ENCODE results near the gene VAV2. TPM values are rescaled to one million over a fixed set of nuclear protein-coding genes. Genes with fewer than 3 reads are reported as not detected.

VAV2 gene
- total RNA-seq, 1 experiment from 2014 or later = 24.7 TPM

DNA sequence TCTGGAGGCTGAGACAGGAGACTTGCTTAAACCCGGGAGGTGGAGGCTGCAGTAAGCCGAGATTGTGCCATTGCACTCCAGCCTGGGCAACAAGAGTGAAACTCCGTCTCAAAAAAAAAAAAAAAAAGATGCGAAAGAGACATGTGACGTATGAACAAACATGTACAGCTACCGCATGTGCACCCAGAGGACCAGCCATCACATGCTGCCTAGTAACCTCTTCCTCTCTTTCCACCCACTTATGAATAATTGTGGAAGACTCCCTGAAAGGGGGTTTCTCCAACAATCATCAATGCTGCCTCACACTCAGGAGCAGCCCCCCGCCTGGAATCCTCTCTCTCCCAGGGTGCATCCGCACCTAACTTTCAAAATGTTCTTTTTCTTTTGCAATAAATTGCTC lies 256.2 kb downstream of the VAV2 start:
- no peaks in the 10 kb centered on the region for H3K36me3 ChIP-seq (ENCODE audit: control insufficient read depth, insufficient read depth, low read length)
- in situ Hi-C loops (cut with HindIII; ENCODE audit: low pct_unique_long_range_greater_than_20kb, low sequenced_read_pairs) (no loop called here), intact Hi-C loops (cut with micrococcal nuclease; ENCODE audit: unreplicated experiment) (no loop called here)
- no peak for ATAC-seq
- H3K27ac ChIP-seq (ENCODE audit: low read length) = no peak overlapping the region
- POLR2A ChIA-PET = no interaction called here
- no peak overlapping the region for H3K4me3 ChIP-seq (ENCODE audit: low read depth in 2 of 2, low read length in 2 of 2)
- no peak for DNase-seq (ENCODE audit: low read depth, low spot score)
- no peaks in the 10 kb centered on the region for H3K27me3 ChIP-seq (ENCODE audit: control insufficient read depth, insufficient read depth, low read length)
- no peaks in the 10 kb centered on the region for H3K4me1 ChIP-seq (ENCODE audit: control insufficient read depth, insufficient read depth, low read length)
- TF ChIP-seq SIN3A (IDR thresholded peaks at IDR 0.05; ENCODE audit: borderline replicate concordance, insufficient read depth, low read depth, low read length) (no peak), TCF7L2 (IDR thresholded peaks at IDR 0.05; ENCODE audit: low read depth, low read length) (no peak), POLR2AphosphoS5 (IDR thresholded peaks at IDR 0.05; ENCODE audit: low read depth, low read length) (no peak), CTCF (IDR thresholded peaks at IDR 0.05) (no peak)
- TF ChIP-seq, protein P1, sequence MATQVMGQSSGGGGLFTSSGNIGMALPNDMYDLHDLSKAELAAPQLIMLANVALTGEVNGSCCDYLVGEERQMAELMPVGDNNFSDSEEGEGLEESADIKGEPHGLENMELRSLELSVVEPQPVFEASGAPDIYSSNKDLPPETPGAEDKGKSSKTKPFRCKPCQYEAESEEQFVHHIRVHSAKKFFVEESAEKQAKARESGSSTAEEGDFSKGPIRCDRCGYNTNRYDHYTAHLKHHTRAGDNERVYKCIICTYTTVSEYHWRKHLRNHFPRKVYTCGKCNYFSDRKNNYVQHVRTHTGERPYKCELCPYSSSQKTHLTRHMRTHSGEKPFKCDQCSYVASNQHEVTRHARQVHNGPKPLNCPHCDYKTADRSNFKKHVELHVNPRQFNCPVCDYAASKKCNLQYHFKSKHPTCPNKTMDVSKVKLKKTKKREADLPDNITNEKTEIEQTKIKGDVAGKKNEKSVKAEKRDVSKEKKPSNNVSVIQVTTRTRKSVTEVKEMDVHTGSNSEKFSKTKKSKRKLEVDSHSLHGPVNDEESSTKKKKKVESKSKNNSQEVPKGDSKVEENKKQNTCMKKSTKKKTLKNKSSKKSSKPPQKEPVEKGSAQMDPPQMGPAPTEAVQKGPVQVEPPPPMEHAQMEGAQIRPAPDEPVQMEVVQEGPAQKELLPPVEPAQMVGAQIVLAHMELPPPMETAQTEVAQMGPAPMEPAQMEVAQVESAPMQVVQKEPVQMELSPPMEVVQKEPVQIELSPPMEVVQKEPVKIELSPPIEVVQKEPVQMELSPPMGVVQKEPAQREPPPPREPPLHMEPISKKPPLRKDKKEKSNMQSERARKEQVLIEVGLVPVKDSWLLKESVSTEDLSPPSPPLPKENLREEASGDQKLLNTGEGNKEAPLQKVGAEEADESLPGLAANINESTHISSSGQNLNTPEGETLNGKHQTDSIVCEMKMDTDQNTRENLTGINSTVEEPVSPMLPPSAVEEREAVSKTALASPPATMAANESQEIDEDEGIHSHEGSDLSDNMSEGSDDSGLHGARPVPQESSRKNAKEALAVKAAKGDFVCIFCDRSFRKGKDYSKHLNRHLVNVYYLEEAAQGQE (IDR thresholded peaks at IDR 0.05; ENCODE audit: insufficient read depth in 1 of 2, low read depth in 2 of 2, low read length in 1 of 2) = no peak
- no TSS peak for BruUV-seq (replicated peaks)
- no peaks in the 10 kb centered on the region for H3K9me3 ChIP-seq (ENCODE audit: control insufficient read depth, insufficient read depth, low read depth, low read length)
- CTCF ChIA-PET = no interaction called here

DNA sequence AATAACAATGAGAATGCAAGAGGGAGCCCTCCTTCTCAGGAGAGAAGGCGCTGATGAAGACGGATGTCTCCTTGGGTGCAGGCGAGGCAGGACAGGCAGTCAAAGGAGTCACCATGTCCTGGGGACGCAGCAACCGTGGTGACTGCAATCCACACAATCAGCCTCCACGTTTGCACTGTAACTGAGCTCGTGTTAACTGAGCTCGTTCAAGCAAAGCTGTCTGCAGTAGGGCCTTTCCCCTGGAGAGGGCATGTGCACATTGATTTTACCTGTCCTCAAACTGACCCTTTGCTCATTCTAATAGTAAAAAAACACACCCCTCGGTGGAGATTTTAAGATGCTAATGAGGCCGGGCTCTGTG lies 256.7 kb downstream of the VAV2 start:
- no peaks in the 10 kb centered on the region for H3K4me1 ChIP-seq (ENCODE audit: control insufficient read depth, insufficient read depth, low read length)
- TF ChIP-seq, protein P1 (IDR thresholded peaks at IDR 0.05; ENCODE audit: insufficient read depth in 1 of 2, low read depth in 2 of 2, low read length in 1 of 2) = no peak
- no peak for DNase-seq (ENCODE audit: low read depth, low spot score)
- H3K4me3 ChIP-seq (ENCODE audit: low read depth in 2 of 2, low read length in 2 of 2) = no peak overlapping the region
- ChIA-PET CTCF (no interaction called here), POLR2A (no interaction called here)
- H3K27me3 ChIP-seq (ENCODE audit: control insufficient read depth, insufficient read depth, low read length) = no peaks in the 10 kb centered on the region
- in situ Hi-C loops (cut with HindIII; ENCODE audit: low pct_unique_long_range_greater_than_20kb, low sequenced_read_pairs) = no loop called here
- H3K27ac ChIP-seq (ENCODE audit: low read length) = no peak overlapping the region
- ATAC-seq = no peak
- no TSS peak for BruUV-seq (replicated peaks)
- intact Hi-C loops (cut with micrococcal nuclease; ENCODE audit: unreplicated experiment) = no loop called here
- H3K9me3 ChIP-seq (ENCODE audit: control insufficient read depth, insufficient read depth, low read depth, low read length) = no peaks in the 10 kb centered on the region
- no peaks in the 10 kb centered on the region for H3K36me3 ChIP-seq (ENCODE audit: control insufficient read depth, insufficient read depth, low read length)
